K562 (cell line): Measurements from ENCODE around the gene TMEM200B. TPM values are rescaled to one million over a fixed set of nuclear protein-coding genes. Genes with fewer than 3 reads are reported as not detected.

Experiments used
- FIP1L1 ChIP-seq: fragments of 200-400 bp; formaldehyde crosslinking; IDR thresholded peaks from 2 replicates; pipeline ENCODE4 v1.6.1; 2018; ENCODE audit warnings: mild to moderate bottlenecking, low read depth, low read length; ENCODE audit not compliant: poor library complexity, severe bottlenecking
- HNRNPL ChIP-seq: fragments of 200-400 bp; formaldehyde crosslinking; IDR thresholded peaks from 2 replicates; pipeline ENCODE4 v1.6.1; 2017; ENCODE audit warnings: low read depth, mild to moderate bottlenecking, low read length
- MTF1 ChIP-seq: fragments of 250-450 bp; sonication (Bioruptor Pico); IDR thresholded peaks from 2 replicates; pipeline ENCODE4 v1.9.0; 2021; ENCODE audit warnings: moderate library complexity, mild to moderate bottlenecking, inconsistent platforms, borderline replicate concordance
- PML ChIP-seq: IDR thresholded peaks from 2 replicates; pipeline ENCODE4 v1.6.1; 2012; ENCODE audit warnings: low read length, inconsistent platforms
- POLR3A ChIP-seq: IDR thresholded peaks from 2 replicates; pipeline ENCODE4 v1.6.1; 2011; ENCODE audit warnings: borderline replicate concordance, mild to moderate bottlenecking, moderate library complexity; ENCODE audit not compliant: insufficient read length, insufficient read depth; ENCODE audit errors: extremely low read depth
- RUNX1 ChIP-seq: sonication (generic); IDR thresholded peaks from 2 replicates; pipeline ENCODE4 v1.6.1; 2016; ENCODE audit warnings: antibody characterized with exemption, low read depth
- ZNF592 ChIP-seq: fragments of 450-650 bp; IDR thresholded peaks from 2 replicates; pipeline ENCODE4 v1.6.1; 2017; ENCODE audit warnings: antibody characterized with exemption, mild to moderate bottlenecking
- ZNF740 ChIP-seq, 3 experiments: fragments of 200-800 bp in 1 of 3; sonication (Bioruptor generic) in 1 of 3; sonication (generic) in 1 of 3; formaldehyde crosslinking in 1 of 3; IDR thresholded peaks; 2 replicates each; pipeline versions ENCODE4 v1.6.1 to v1.8.0; 2016 to 2022; ENCODE audit warnings: mild to moderate bottlenecking in 2 of 3, missing compliant biosample characterization in 2 of 3, missing genetic modification characterization in 2 of 3, missing genetic modification reagents in 1 of 3
- polyA plus RNA-seq, 8 experiments: library from polyadenylated mRNA; depleted of rRNA in 4 of 8; stranded (reverse) in 5 of 8; unstranded in 3 of 8; fragments of >200 nt; fragmentation: Nextera tagmentation in 2 of 8; fragmentation: Illumina TruSeq in 1 of 8; extraction: Ambion mirVana in 2 of 8; extraction: Trizol in 1 of 8; gene quantifications; 2 replicates each; pipeline versions ENCODE4 v1.2.1 to v1.2.3, GENCODE V29; 2011 to 2014; ENCODE audit warnings: inconsistent platforms in 1 of 8, missing spikeins in 1 of 8
- total RNA-seq, 7 experiments: library from RNA; depleted of rRNA in 6 of 7; stranded (reverse); fragments of >200 nt in 6 of 7; fragmentation: Illumina TruSeq in 2 of 7; extraction: Trizol in 2 of 7; gene quantifications; 2 replicates each; pipeline versions ENCODE4 v1.2.1 to v1.2.3, GENCODE V29; 2011 to 2021; ENCODE audit warnings: low replicate concordance in 1 of 7
- TF ChIP-seq, protein P1 (sequence below): fragments of 450-650 bp; IDR thresholded peaks from 2 replicates; pipeline ENCODE4 v1.6.1; 2016
- TF ChIP-seq, protein P2 (sequence below): sonication (generic); formaldehyde crosslinking; IDR thresholded peaks from 2 replicates; pipeline ENCODE4 v1.9.0; 2022; ENCODE audit warnings: mild to moderate bottlenecking, missing genetic modification reagents

The TMEM200B gene
- total and polyA plus RNA-seq, 9 of the 15 experiments (the other 6 are each of a cell fraction or from before 2014, with no cell fraction given), result 0.04 to 0.35 (median 0.10) TPM; not detected in 1

- TF ChIP-seq ZNF592 (no peak), MTF1 (CRISPR knock-in tag) (no peak), ZNF740 (CRISPR knock-in tag; IDR thresholded peaks at IDR 0.05) (no peak), ZNF740 (tag; IDR thresholded peaks at IDR 0.05) (no peak), RUNX1 (no peak), HNRNPL (no peak), PML (no peak), FIP1L1 (no peak), POLR3A (no peak)
- TF ChIP-seq, protein P1, sequence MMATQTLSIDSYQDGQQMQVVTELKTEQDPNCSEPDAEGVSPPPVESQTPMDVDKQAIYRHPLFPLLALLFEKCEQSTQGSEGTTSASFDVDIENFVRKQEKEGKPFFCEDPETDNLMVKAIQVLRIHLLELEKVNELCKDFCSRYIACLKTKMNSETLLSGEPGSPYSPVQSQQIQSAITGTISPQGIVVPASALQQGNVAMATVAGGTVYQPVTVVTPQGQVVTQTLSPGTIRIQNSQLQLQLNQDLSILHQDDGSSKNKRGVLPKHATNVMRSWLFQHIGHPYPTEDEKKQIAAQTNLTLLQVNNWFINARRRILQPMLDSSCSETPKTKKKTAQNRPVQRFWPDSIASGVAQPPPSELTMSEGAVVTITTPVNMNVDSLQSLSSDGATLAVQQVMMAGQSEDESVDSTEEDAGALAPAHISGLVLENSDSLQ, result no peak
- TF ChIP-seq, protein P2, sequence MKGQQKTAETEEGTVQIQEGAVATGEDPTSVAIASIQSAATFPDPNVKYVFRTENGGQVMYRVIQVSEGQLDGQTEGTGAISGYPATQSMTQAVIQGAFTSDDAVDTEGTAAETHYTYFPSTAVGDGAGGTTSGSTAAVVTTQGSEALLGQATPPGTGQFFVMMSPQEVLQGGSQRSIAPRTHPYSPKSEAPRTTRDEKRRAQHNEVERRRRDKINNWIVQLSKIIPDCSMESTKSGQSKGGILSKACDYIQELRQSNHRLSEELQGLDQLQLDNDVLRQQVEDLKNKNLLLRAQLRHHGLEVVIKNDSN (CRISPR knock-in tag), result no peak
- TF ChIP-seq, all 486 proteins: peak for 0
These were observed 27.3 kb downstream of the TMEM200B start (continued) for GRCh38 chr1:29096231-29096886.
